Neural cell (in vitro differentiated cells): ENCODE data around the gene RABEP2. TPM values are rescaled to one million over a fixed set of nuclear protein-coding genes. Genes with fewer than 3 reads are reported as not detected.

ENCODE experiments used
- H2AFZ ChIP-seq: fragments of 200-600, 300-800 bp; sonication (generic), shearing (Covaris generic); 2 replicates; pipeline ENCODE4 v1.6.0; 2014; ENCODE audit warnings: low read depth, mild to moderate bottlenecking, antibody characterized with exemption, low read length, moderate library complexity
- H3F3A ChIP-seq: fragments of 200-600 bp; shearing (Covaris generic); 2 replicates; pipeline ENCODE4 v1.6.1; 2016; ENCODE audit warnings: mild to moderate bottlenecking, moderate library complexity, mixed read lengths, antibody characterized with exemption, low read length; ENCODE audit not compliant: insufficient read depth, poor library complexity, severe bottlenecking
- H3K27ac ChIP-seq: fragments of 200-600, 300-800 bp; sonication (generic), shearing (Covaris generic); 2 replicates; pipeline ENCODE4 v1.5.1; 2014; ENCODE audit warnings: mild to moderate bottlenecking, low read length, moderate library complexity
- H3K27me3 ChIP-seq: fragments of 300-800, 200-600 bp; sonication (generic), shearing (Covaris generic); 2 replicates; pipeline ENCODE4 v1.6.0; 2014; ENCODE audit warnings: mild to moderate bottlenecking, low read depth, low read length, moderate library complexity; ENCODE audit not compliant: insufficient read depth
- H3K36me3 ChIP-seq: fragments of 300-800, 200-600 bp; sonication (generic), shearing (Covaris generic); 2 replicates; pipeline ENCODE4 v1.5.1; 2014; ENCODE audit warnings: mild to moderate bottlenecking, antibody characterized with exemption, low read length, moderate library complexity; ENCODE audit not compliant: insufficient read depth
- H3K4me2 ChIP-seq: fragments of 300-800, 200-600 bp; sonication (generic), shearing (Covaris generic); 2 replicates; pipeline ENCODE4 v1.6.0; 2014; ENCODE audit warnings: mild to moderate bottlenecking, low read length
- H3K4me3 ChIP-seq: fragments of 300-800, 200-600 bp; sonication (generic), shearing (Covaris generic); 2 replicates; pipeline ENCODE4 v1.5.1; 2014; ENCODE audit warnings: mild to moderate bottlenecking, low read length, moderate library complexity
- H3K79me2 ChIP-seq: fragments of 200-600 bp; shearing (Covaris generic); replicated peaks from 2 replicates; pipeline ENCODE4 v1.6.0; 2014; ENCODE audit warnings: mild to moderate bottlenecking, low read length, moderate library complexity; ENCODE audit not compliant: insufficient read depth
- H3K9ac ChIP-seq: fragments of 300-800, 200-600 bp; sonication (generic), shearing (Covaris generic); 2 replicates; pipeline ENCODE4 v1.6.1; 2016; ENCODE audit warnings: mild to moderate bottlenecking, low read length, mixed read lengths
- H3K9me2 ChIP-seq: fragments of 200-600 bp; shearing (Covaris generic); 2 replicates; pipeline ENCODE4 v1.6.1; 2016; ENCODE audit warnings: mild to moderate bottlenecking, low read length, mixed read lengths; ENCODE audit not compliant: insufficient read depth
- H3K9me3 ChIP-seq: fragments of 200-600, 300-800 bp; sonication (generic), shearing (Covaris generic); 2 replicates; pipeline ENCODE4 v1.6.1; 2016; ENCODE audit warnings: mild to moderate bottlenecking, mixed run types, low read length, moderate library complexity, mixed read lengths
- H4K20me1 ChIP-seq: fragments of 200-600 bp; shearing (Covaris generic); 2 replicates; pipeline ENCODE4 v1.6.1; 2016; ENCODE audit warnings: mild to moderate bottlenecking, mixed run types; ENCODE audit not compliant: insufficient read depth
- EP300 ChIP-seq: fragments of 450-650 bp; conservative IDR thresholded peaks from 2 replicates; pipeline ENCODE4 v1.6.1; 2014; ENCODE audit warnings: antibody characterized with exemption, mild to moderate bottlenecking, moderate library complexity; ENCODE audit not compliant: poor library complexity, severe bottlenecking
- EZH2 ChIP-seq: fragments of 200-600, 300-800 bp; shearing (Covaris generic), sonication (generic); IDR thresholded peaks from 2 replicates; pipeline ENCODE4 v1.6.1; 2014; ENCODE audit warnings: antibody characterized with exemption, low read length, borderline replicate concordance, mild to moderate bottlenecking; ENCODE audit not compliant: insufficient read depth, poor library complexity, severe bottlenecking
- MXI1 ChIP-seq: fragments of 450-650 bp; conservative IDR thresholded peaks from 2 replicates; pipeline ENCODE4 v1.6.1; 2014; ENCODE audit warnings: antibody characterized with exemption, mild to moderate bottlenecking; ENCODE audit not compliant: poor library complexity, severe bottlenecking
- POLR2AphosphoS5 ChIP-seq: IDR thresholded peaks from 2 replicates; pipeline ENCODE4 v1.6.1; 2012
- RAD21 ChIP-seq: fragments of 450-650 bp; conservative IDR thresholded peaks from 2 replicates; pipeline ENCODE4 v1.6.1; 2014; ENCODE audit warnings: antibody characterized with exemption, mild to moderate bottlenecking, moderate library complexity
- SMC3 ChIP-seq: fragments of 450-650 bp; conservative IDR thresholded peaks from 2 replicates; pipeline ENCODE4 v1.6.1; 2014; ENCODE audit warnings: antibody characterized with exemption, mild to moderate bottlenecking, moderate library complexity; ENCODE audit not compliant: poor library complexity
- TAF1 ChIP-seq: IDR thresholded peaks from 2 replicates; pipeline ENCODE4 v1.6.1; 2012; ENCODE audit warnings: low read depth
- polyA plus RNA-seq: library from polyadenylated mRNA; depleted of rRNA; stranded (reverse); fragments of >200 nt; gene quantifications from 2 replicates; pipeline ENCODE4 v1.2.3, GENCODE V29; 2014
- TF ChIP-seq, protein P1 (sequence below): fragments of 450-650 bp; IDR thresholded peaks from 2 replicates; pipeline ENCODE4 v1.5.1; 2014; ENCODE audit warnings: antibody characterized with exemption, mild to moderate bottlenecking, moderate library complexity; ENCODE audit not compliant: poor library complexity, severe bottlenecking
- TF ChIP-seq, protein P2 (sequence below): IDR thresholded peaks from 2 replicates; pipeline ENCODE4 v1.6.1; 2012; ENCODE audit warnings: borderline replicate concordance

Gene RABEP2
- polyA plus RNA-seq, 1 donor from 2014 or later, result 27.5 TPM

DNA sequence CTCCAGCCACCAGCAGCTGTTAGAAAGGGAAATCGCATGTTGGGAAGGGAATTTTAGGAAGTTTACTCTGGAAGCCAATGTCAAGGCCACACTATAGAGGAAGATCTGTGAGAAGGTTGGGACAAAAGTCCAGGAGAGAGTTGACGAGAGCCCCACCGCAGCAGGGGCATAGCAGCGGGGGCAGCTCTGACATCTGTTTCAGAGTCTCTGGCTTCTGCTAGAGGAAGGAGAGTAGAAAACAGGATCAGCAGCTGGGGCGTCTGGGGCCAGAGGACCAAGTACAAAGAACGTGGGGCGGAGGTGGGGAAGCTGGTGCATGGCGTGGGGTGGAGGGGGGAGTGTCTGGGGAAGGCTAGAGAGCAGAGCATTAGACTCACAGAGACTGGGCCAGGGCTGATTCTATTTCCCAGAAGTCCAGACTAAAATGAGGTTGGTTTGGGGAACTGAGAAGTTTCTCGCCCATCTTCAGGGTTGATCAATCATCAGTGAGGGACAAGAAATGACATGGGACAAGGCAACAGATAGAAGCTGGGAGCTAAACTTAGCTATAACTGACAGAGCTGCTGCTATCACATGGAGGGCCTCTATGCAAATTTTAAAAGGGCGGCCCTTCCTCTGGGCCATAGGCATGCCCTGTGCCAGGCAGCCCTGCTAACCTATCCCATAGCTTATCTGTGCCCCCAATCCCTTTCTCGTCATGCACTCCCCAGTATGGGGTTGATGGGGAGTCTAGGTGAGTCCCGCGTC lies 1.2 kb downstream of the RABEP2 start (continued):
- TF ChIP-seq EP300, result no peak

DNA sequence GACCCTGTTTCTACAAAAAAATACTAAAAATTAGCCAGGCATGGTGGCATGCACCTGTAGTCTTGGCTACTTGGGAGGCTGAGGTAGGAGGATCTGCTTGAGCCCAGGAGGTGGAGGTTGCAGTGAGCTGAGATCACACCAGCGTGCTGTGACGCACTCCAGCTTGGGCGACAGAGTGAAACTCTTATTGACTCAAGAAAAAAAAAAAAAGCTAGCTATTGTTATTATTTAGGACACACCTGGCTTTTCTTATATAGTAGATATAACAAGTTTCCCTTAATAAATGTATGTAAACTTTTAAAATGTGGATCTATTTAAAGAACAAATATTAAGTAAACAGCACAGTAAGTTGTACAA lies 1.8 kb downstream of the RABEP2 start:
- no peak overlapping the region for H2AFZ ChIP-seq
- TF ChIP-seq EZH2 (no peak), SMC3 (no peak), EP300 (no peak), POLR2AphosphoS5 (no peak), TAF1 (no peak), RAD21 (no peak), MXI1 (no peak)
- TF ChIP-seq, protein P1, sequence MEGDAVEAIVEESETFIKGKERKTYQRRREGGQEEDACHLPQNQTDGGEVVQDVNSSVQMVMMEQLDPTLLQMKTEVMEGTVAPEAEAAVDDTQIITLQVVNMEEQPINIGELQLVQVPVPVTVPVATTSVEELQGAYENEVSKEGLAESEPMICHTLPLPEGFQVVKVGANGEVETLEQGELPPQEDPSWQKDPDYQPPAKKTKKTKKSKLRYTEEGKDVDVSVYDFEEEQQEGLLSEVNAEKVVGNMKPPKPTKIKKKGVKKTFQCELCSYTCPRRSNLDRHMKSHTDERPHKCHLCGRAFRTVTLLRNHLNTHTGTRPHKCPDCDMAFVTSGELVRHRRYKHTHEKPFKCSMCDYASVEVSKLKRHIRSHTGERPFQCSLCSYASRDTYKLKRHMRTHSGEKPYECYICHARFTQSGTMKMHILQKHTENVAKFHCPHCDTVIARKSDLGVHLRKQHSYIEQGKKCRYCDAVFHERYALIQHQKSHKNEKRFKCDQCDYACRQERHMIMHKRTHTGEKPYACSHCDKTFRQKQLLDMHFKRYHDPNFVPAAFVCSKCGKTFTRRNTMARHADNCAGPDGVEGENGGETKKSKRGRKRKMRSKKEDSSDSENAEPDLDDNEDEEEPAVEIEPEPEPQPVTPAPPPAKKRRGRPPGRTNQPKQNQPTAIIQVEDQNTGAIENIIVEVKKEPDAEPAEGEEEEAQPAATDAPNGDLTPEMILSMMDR, result no peak
- TF ChIP-seq, protein P2, sequence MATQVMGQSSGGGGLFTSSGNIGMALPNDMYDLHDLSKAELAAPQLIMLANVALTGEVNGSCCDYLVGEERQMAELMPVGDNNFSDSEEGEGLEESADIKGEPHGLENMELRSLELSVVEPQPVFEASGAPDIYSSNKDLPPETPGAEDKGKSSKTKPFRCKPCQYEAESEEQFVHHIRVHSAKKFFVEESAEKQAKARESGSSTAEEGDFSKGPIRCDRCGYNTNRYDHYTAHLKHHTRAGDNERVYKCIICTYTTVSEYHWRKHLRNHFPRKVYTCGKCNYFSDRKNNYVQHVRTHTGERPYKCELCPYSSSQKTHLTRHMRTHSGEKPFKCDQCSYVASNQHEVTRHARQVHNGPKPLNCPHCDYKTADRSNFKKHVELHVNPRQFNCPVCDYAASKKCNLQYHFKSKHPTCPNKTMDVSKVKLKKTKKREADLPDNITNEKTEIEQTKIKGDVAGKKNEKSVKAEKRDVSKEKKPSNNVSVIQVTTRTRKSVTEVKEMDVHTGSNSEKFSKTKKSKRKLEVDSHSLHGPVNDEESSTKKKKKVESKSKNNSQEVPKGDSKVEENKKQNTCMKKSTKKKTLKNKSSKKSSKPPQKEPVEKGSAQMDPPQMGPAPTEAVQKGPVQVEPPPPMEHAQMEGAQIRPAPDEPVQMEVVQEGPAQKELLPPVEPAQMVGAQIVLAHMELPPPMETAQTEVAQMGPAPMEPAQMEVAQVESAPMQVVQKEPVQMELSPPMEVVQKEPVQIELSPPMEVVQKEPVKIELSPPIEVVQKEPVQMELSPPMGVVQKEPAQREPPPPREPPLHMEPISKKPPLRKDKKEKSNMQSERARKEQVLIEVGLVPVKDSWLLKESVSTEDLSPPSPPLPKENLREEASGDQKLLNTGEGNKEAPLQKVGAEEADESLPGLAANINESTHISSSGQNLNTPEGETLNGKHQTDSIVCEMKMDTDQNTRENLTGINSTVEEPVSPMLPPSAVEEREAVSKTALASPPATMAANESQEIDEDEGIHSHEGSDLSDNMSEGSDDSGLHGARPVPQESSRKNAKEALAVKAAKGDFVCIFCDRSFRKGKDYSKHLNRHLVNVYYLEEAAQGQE, result no peak

DNA sequence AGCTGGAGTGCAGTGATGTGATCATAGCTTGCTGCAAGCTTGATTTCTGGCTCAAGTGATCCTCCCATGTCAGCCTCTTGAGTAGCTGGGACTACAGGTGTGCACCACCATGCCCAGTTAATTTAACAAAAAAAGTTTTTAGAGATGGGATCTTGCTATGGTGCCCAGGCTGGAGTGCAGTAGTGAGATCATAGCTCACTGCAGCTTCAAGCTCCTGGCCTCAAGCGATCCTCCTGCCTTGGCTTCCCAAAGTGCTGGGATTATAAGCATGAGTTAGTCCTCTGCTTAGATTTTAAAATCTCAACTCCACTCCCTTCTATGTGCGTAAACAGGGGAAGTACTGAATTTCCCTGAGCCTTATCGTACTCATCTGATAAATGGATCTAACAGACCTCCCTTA lies 6.3 kb downstream of the RABEP2 start:
- no peak overlapping the region for H3K27ac ChIP-seq

More for the DNA sequence above, 1.8 kb downstream of the RABEP2 start:
- no peaks in the 10 kb centered on the region for H3K79me2 ChIP-seq
- no peak overlapping the region for H3K9ac ChIP-seq
- no peaks in the 10 kb centered on the region for H3K9me2 ChIP-seq
- no peak overlapping the region for H3K27ac ChIP-seq
- no peak overlapping the region for H3K4me2 ChIP-seq
- H3K4me3 ChIP-seq, result no peak overlapping the region
- H3K36me3 ChIP-seq, result no peaks in the 10 kb centered on the region
- H3K27me3 ChIP-seq, result no peaks in the 10 kb centered on the region
- H3K9me3 ChIP-seq, result no peaks in the 10 kb centered on the region
- H3F3A ChIP-seq, result no peaks in the 10 kb centered on the region
- no peaks in the 10 kb centered on the region for H4K20me1 ChIP-seq

More for the DNA sequence above, 6.3 kb downstream of the RABEP2 start:
- Histone ChIP-seq H3F3A (no peaks in the 10 kb centered on the region), H3K79me2 (no peaks in the 10 kb centered on the region), H3K9me3 (no peaks in the 10 kb centered on the region), H3K4me2 (no peak overlapping the region), H2AFZ (no peak overlapping the region), H4K20me1 (no peaks in the 10 kb centered on the region), H3K9ac (no peak overlapping the region), H3K36me3 (no peaks in the 10 kb centered on the region), H3K27me3 (no peaks in the 10 kb centered on the region), H3K9me2 (no peaks in the 10 kb centered on the region), H3K4me3 (no peak overlapping the region)
- TF ChIP-seq SMC3, result no peak
- TF ChIP-seq MXI1, result no peak
- no peak for TF ChIP-seq TAF1
- no peak for TF ChIP-seq RAD21
- TF ChIP-seq, protein P1, result no peak
- no peak for TF ChIP-seq POLR2AphosphoS5
